B cell (primary cell): ENCODE measurements around the gene CHMP1B. TPM values are rescaled to one million over a fixed set of nuclear protein-coding genes. Genes with fewer than 3 reads are reported as not detected.

Experiments
- ATAC-seq: fragments of 200-7000 bp; cut with Tn5 transposase; one replicate; pipeline ENCODE4 v1.10.0; 2021; ENCODE audit warnings: low read depth, mild to moderate bottlenecking, moderate number of reproducible peaks, moderate library complexity
- CTCF ChIA-PET: fragments of 350-600 bp; sonication (Branson Sonifier 250); formaldehyde crosslinking; loops from one replicate; lab custom pipeline; 2021; ENCODE audit warnings: antibody characterized with exemption, inconsistent platforms; lab: Charles Lee
- POLR2A ChIA-PET: fragments of 350-600 bp; sonication (Branson Sonifier 250); formaldehyde crosslinking; loops from one replicate; lab custom pipeline; 2021; ENCODE audit warnings: antibody characterized with exemption; lab: Charles Lee
- DNase-seq: peaks from one replicate; pipeline ENCODE4 v3.0.0; 2013
- H2AFZ ChIP-seq: 2 replicates; pipeline ENCODE4 v1.6.1; 2012; ENCODE audit warnings: mild to moderate bottlenecking, low read depth, low read length; ENCODE audit not compliant: insufficient read depth, poor library complexity, severe bottlenecking
- H3K27ac ChIP-seq, 2 donors: 1 replicate in 1 of 2; 2 replicates in 1 of 2; pipeline ENCODE4 v1.5.1; 2012 to 2013; ENCODE audit warnings: low read length in 2 of 2, mild to moderate bottlenecking in 2 of 2, moderate library complexity in 1 of 2
- H3K27me3 ChIP-seq, 4 experiments: fragments of 200-600 bp in 1 of 4; sonication (generic) in 1 of 4; replicated peaks in 1 of 4; 1 replicate in 2 of 4; 2 replicates in 2 of 4; pipeline versions ENCODE4 v1.6.1 to v1.7.0; 2013 to 2016; ENCODE audit warnings: low read length in 3 of 4, mild to moderate bottlenecking in 2 of 4, mixed read lengths in 1 of 4, moderate library complexity in 1 of 4; ENCODE audit not compliant: insufficient read depth in 4 of 4, control insufficient read depth in 3 of 4; ENCODE audit errors: control extremely low read depth in 1 of 4
- H3K36me3 ChIP-seq, 2 experiments: replicated peaks in 1 of 2; 1 replicate in 1 of 2; 2 replicates in 1 of 2; pipeline versions ENCODE4 v1.6.1 to v1.7.1; 2013; ENCODE audit warnings: low read length in 1 of 2; ENCODE audit not compliant: insufficient read depth in 2 of 2, control insufficient read depth in 1 of 2; ENCODE audit errors: control extremely low read depth in 1 of 2, extremely low read depth in 1 of 2
- H3K4me1 ChIP-seq, 2 donors: fragments of 200-600 bp in 1 of 2; sonication (generic) in 1 of 2; 1 replicate in 1 of 2; 2 replicates in 1 of 2; pipeline versions ENCODE4 v1.5.1 to v1.6.1; 2013 to 2017; ENCODE audit warnings: low read length in 2 of 2; ENCODE audit not compliant: control insufficient read depth in 2 of 2, insufficient read depth in 2 of 2
- H3K4me2 ChIP-seq: replicated peaks from 2 replicates; pipeline ENCODE3; 2012; ENCODE audit warnings: mild to moderate bottlenecking, low read depth, low read length; ENCODE audit not compliant: poor library complexity, severe bottlenecking
- H3K4me3 ChIP-seq, 5 experiments: fragments of 200-600 bp in 1 of 5; sonication (generic) in 1 of 5; 1 replicate in 3 of 5; 2 replicates in 2 of 5; pipeline versions ENCODE4 v1.5.1 to v1.7.0; 2011 to 2016; ENCODE audit warnings: low read length in 4 of 5, mild to moderate bottlenecking in 4 of 5, low read depth in 2 of 5, control low read depth in 1 of 5, moderate library complexity in 1 of 5; ENCODE audit not compliant: insufficient read depth in 1 of 5; ENCODE audit errors: control extremely low read depth in 1 of 5, extremely low read depth in 1 of 5
- H3K79me2 ChIP-seq: fragments of 200-600 bp; sonication (generic); one replicate; pipeline ENCODE4 v1.6.0; 2016; ENCODE audit warnings: low read length; ENCODE audit not compliant: control insufficient read depth, insufficient read depth
- H3K9ac ChIP-seq: fragments of 200-600 bp; sonication (generic); 2 replicates; pipeline ENCODE4 v1.6.1; 2017; ENCODE audit warnings: mild to moderate bottlenecking, low read length, moderate library complexity
- H3K9me3 ChIP-seq, 3 donors: one replicate each; pipeline versions ENCODE4 v1.6.1 to v1.7.1; 2013; ENCODE audit warnings: low read length in 2 of 3; ENCODE audit not compliant: control insufficient read depth in 2 of 3, insufficient read depth in 1 of 3; ENCODE audit errors: control extremely low read depth in 1 of 3
- H4K20me1 ChIP-seq: 2 replicates; pipeline ENCODE4 v1.6.0; 2012; ENCODE audit warnings: mild to moderate bottlenecking, low read length; ENCODE audit not compliant: insufficient read depth, control insufficient read depth, poor library complexity, severe bottlenecking
- H3K27ac Mint-ChIP-seq: one replicate; pipeline ENCODE4 v1.8.0; 2021; ENCODE audit warnings: mixed read lengths
- H3K27me3 Mint-ChIP-seq: one replicate; pipeline ENCODE4 v1.8.0; 2021; ENCODE audit warnings: mixed read lengths
- H3K4me1 Mint-ChIP-seq: one replicate; pipeline ENCODE4 v1.8.0; 2021; ENCODE audit warnings: mixed read lengths
- H3K4me3 Mint-ChIP-seq: one replicate; pipeline ENCODE4 v1.8.0; 2021; ENCODE audit warnings: mixed read lengths
- H3K9me3 Mint-ChIP-seq: one replicate; pipeline ENCODE4 v1.8.0; 2022; ENCODE audit warnings: mixed read lengths; ENCODE audit not compliant: insufficient read depth
- CTCF ChIP-seq: fragments of 200-600 bp; IDR thresholded peaks from one replicate; pipeline ENCODE4 v1.8.0; 2022; ENCODE audit warnings: antibody characterized with exemption, mild to moderate bottlenecking
- EZH2 ChIP-seq: IDR thresholded peaks from 2 replicates; pipeline ENCODE4 v1.6.1; 2012; ENCODE audit warnings: borderline replicate concordance, low read depth, mild to moderate bottlenecking, moderate library complexity, low read length; ENCODE audit not compliant: insufficient read depth, poor library complexity, severe bottlenecking
- WGBS: methylation state at CpG from one replicate; pipeline ENCODE4 v1.1.5; 2013; ENCODE audit warnings: missing lambda C conversion rate; ENCODE audit not compliant: insufficient coverage; 5-methylcytosine and 5-hydroxymethylcytosine counted together
- intact Hi-C: fragments of 100-400 bp; cut with micrococcal nuclease; formaldehyde crosslinking; loops from one replicate; pipeline ENCODE4 v1.10.0; 2022
- polyA plus RNA-seq: library from polyadenylated mRNA; depleted of rRNA; stranded (reverse); fragments of >200 nt; gene quantifications from 2 replicates; pipeline ENCODE4 v1.2.3, GENCODE V29; 2012
- total RNA-seq, 2 donors: library from RNA; stranded (reverse); fragments of 120-200 nt in 1 of 2; gene quantifications; 1 replicate in 1 of 2; 2 replicates in 1 of 2; pipeline versions ENCODE4 v1.2.3 to v1.2.4, GENCODE V29; 2013 to 2022

The CHMP1B gene
- total and polyA plus RNA-seq, 2 donors (not counting 1 experiment from before 2014, with no cell fraction given) = 55.4 to 86.0 TPM

- H3K9me3 ChIP-seq = peaks cover 0 to 2% (median 0%) of the 10 kb centered on the region in 3 donors
- H3K27me3 ChIP-seq = no peaks in the 10 kb centered on the region
- TF ChIP-seq EZH2 (no peak), CTCF (no peak)
- no peak overlapping the region for H3K27ac Mint-ChIP-seq
- no peak overlapping the region for H3K4me2 ChIP-seq
- H3K4me3 ChIP-seq = no peak overlapping the region
- H3K27me3 Mint-ChIP-seq = peaks cover 3% of the 10 kb centered on the region
- H3K4me1 ChIP-seq = no peaks in the 10 kb centered on the region
- 98% methylated on average over 7 of the region's 12 CpGs for WGBS
- ATAC-seq = no peak
- H2AFZ ChIP-seq = no peak overlapping the region
- H3K36me3 ChIP-seq = no peaks in the 10 kb centered on the region
- ChIA-PET POLR2A (no interaction called here), CTCF (interaction anchor here (1.1 kb wide), 1 partner anchor 111 kb away, joined by 3 read pairs; no protein-coding TSS in a partner anchor)
- H3K9me3 Mint-ChIP-seq = no peaks in the 10 kb centered on the region
- intact Hi-C loops = no loop called here
- H4K20me1 ChIP-seq = no peaks in the 10 kb centered on the region
- H3K4me1 Mint-ChIP-seq = no peaks in the 10 kb centered on the region
- H3K79me2 ChIP-seq = no peaks in the 10 kb centered on the region
- no peak for DNase-seq
- no peak overlapping the region for H3K9ac ChIP-seq
- H3K4me3 Mint-ChIP-seq = no peak overlapping the region
- no peak overlapping the region for H3K27ac ChIP-seq
These were observed 24.4 kb upstream of the CHMP1B start for GRCh38 chr18:11826836-11827235.

- Histone ChIP-seq H3K36me3 (no peaks in the 10 kb centered on the region), H3K9me3 (no peaks in the 10 kb centered on the region), H4K20me1 (no peaks in the 10 kb centered on the region), H3K27ac (no peak overlapping the region), H3K4me3 (no peak overlapping the region), H3K4me2 (no peak overlapping the region), H3K9ac (no peak overlapping the region), H2AFZ (no peak overlapping the region), H3K79me2 (no peaks in the 10 kb centered on the region), H3K4me1 (no peaks in the 10 kb centered on the region), H3K27me3 (no peaks in the 10 kb centered on the region)
- ChIA-PET POLR2A (no interaction called here), CTCF (interaction anchor here (2.4 kb wide), 1 partner anchor 167 kb away, joined by 7 read pairs; no protein-coding TSS in a partner anchor)
- no peak overlapping the region for H3K27ac Mint-ChIP-seq
- DNase-seq (no peak), ATAC-seq (no peak)
- no peaks in the 10 kb centered on the region for H3K9me3 Mint-ChIP-seq
- intact Hi-C loops = no loop called here
- peaks cover 5% of the 10 kb centered on the region for H3K27me3 Mint-ChIP-seq
- no peak overlapping the region for H3K4me3 Mint-ChIP-seq
- WGBS = 75% methylated on average over 1 of the region's 6 CpGs
- TF ChIP-seq EZH2 (no peak), CTCF (no peak)
- H3K4me1 Mint-ChIP-seq = no peaks in the 10 kb centered on the region
These were observed 22.3 kb upstream of the CHMP1B start for GRCh38 chr18:11828786-11829432.
